HFFc6 (cell line): ENCODE measurements around the gene YY2. TPM values are rescaled to one million over a fixed set of nuclear protein-coding genes. Genes with fewer than 3 reads are reported as not detected.

Experiments used
- DNase-seq: peaks from one replicate; pipeline ENCODE4 v3.0.0-alpha.2; 2018
- H3K27ac Mint-ChIP-seq: 2 replicates; pipeline ENCODE4 v1.8.0; 2020; ENCODE audit warnings: mild to moderate bottlenecking, mixed read lengths
- H3K27me3 Mint-ChIP-seq: 2 replicates; pipeline ENCODE4 v1.8.0; 2021; ENCODE audit warnings: mild to moderate bottlenecking, moderate library complexity, mixed read lengths; ENCODE audit not compliant: insufficient read depth
- H3K36me3 Mint-ChIP-seq: 2 replicates; pipeline ENCODE4 v1.8.0; 2021; ENCODE audit warnings: low read depth, mixed read lengths
- H3K4me1 Mint-ChIP-seq: 2 replicates; pipeline ENCODE4 v1.8.0; 2020; ENCODE audit warnings: low read depth, mixed read lengths
- H3K4me3 Mint-ChIP-seq: 2 replicates; pipeline ENCODE4 v1.8.0; 2020; ENCODE audit warnings: mild to moderate bottlenecking, moderate library complexity, mixed read lengths
- H3K9me3 Mint-ChIP-seq: 2 replicates; pipeline ENCODE4 v1.8.0; 2020; ENCODE audit warnings: mild to moderate bottlenecking, mixed read lengths
- CTCF ChIP-seq: fragments of 200-600 bp; sonication (generic); IDR thresholded peaks from 2 replicates; pipeline ENCODE4 v1.5.0; 2021; ENCODE audit warnings: antibody characterized with exemption, mild to moderate bottlenecking
- total RNA-seq, 6 experiments: library from RNA; stranded (reverse); fragmentation: NEBNext Ultra II Directional; extraction: Animal tissue kit (Norgen Biotek cat#: 25700); gene quantifications; 2 replicates in 1 of 6; 3 replicates in 5 of 6; pipeline ENCODE4 v1.2.3, GENCODE V29; 2021

YY2 gene
- total RNA-seq, 6 experiments from 2014 or later: 2.9 to 3.6 (median 3.3) TPM

GRCh38 chrX:21839334-21840192, 16.2 kb upstream of the YY2 start, which contains the start of gene MBTPS2:
TSS of gene MBTPS2 (plus strand) at chrX:21839617. CDS start at chrX:21839735, 118 bp downstream.
- TF ChIP-seq CTCF: no peak
- Mint-ChIP-seq H3K4me3 (peak within 1 kb of the TSS; percentile 94), H3K27me3 (peaks cover 2% of the 10 kb centered on the region; the same call in 1 of the 2 replicates), H3K4me1 (peaks cover 6% of the 10 kb centered on the region), H3K9me3 (no peaks in the 10 kb centered on the region), H3K36me3 (0 out of 2 replicates have a peak, but pooled peaks cover 7% of the 10 kb centered on the region), H3K27ac (peak within 1 kb of the TSS; percentile 87)
- peak; percentile 78 for DNase-seq

- Mint-ChIP-seq H3K27ac (peak overlapping the region; percentile 87), H3K4me1 (peaks cover 6% of the 10 kb centered on the region), H3K36me3 (0 out of 2 replicates have a peak, but pooled peaks cover 7% of the 10 kb centered on the region), H3K27me3 (no peaks in the 10 kb centered on the region), H3K4me3 (peak overlapping the region; percentile 94), H3K9me3 (no peaks in the 10 kb centered on the region)
- no peak for TF ChIP-seq CTCF
- no peak for DNase-seq
These were observed 15.6 kb upstream of the YY2 start for GRCh38 chrX:21840193-21840545.

- Mint-ChIP-seq H3K4me3 (no peak overlapping the region), H3K9me3 (no peaks in the 10 kb centered on the region), H3K36me3 (peaks cover 17% of the 10 kb centered on the region; the same call in 1 of the 2 replicates), H3K27ac (no peak overlapping the region), H3K4me1 (peaks cover 6% of the 10 kb centered on the region), H3K27me3 (no peaks in the 10 kb centered on the region)
- no peak for TF ChIP-seq CTCF
- no peak for DNase-seq
These were observed 12.6 kb upstream of the YY2 start for GRCh38 chrX:21843179-21843578.

- no peak for TF ChIP-seq CTCF
- Mint-ChIP-seq H3K27me3 (no peaks in the 10 kb centered on the region), H3K27ac (no peak overlapping the region), H3K9me3 (no peaks in the 10 kb centered on the region), H3K36me3 (peaks cover 17% of the 10 kb centered on the region; the same call in 1 of the 2 replicates), H3K4me3 (no peak overlapping the region), H3K4me1 (peaks cover 5% of the 10 kb centered on the region)
- DNase-seq: no peak
These were observed 10.7 kb upstream of the YY2 start for GRCh38 chrX:21845096-21845495.

GRCh38 chrX:21847342-21847741, 8.4 kb upstream of the YY2 start:
- no peaks in the 10 kb centered on the region for H3K9me3 Mint-ChIP-seq

More at GRCh38 chrX:21847342-21847741, 8.4 kb upstream of the YY2 start:
- H3K27ac Mint-ChIP-seq: no peak overlapping the region
- DNase-seq: no peak
- no peaks in the 10 kb centered on the region for H3K4me1 Mint-ChIP-seq
- no peak overlapping the region for H3K4me3 Mint-ChIP-seq
- H3K36me3 Mint-ChIP-seq: peaks cover 14% of the 10 kb centered on the region; the same call in 1 of the 2 replicates
- no peak for TF ChIP-seq CTCF
- no peaks in the 10 kb centered on the region for H3K27me3 Mint-ChIP-seq
